Nephron (organoid): ENCODE measurements around the gene CCDC116.

Experiments
- H3K27ac Mint-ChIP-seq, 3 experiments: 2 replicates each; pipeline ENCODE4 v1.8.0; 2020; ENCODE audit warnings: mixed read lengths in 3 of 3, mild to moderate bottlenecking in 2 of 3, moderate library complexity in 1 of 3
- H3K27me3 Mint-ChIP-seq: 2 replicates; pipeline ENCODE4 v1.8.0; 2021; ENCODE audit warnings: low read depth, mild to moderate bottlenecking, moderate library complexity, mixed read lengths
- H3K36me3 Mint-ChIP-seq: 2 replicates; pipeline ENCODE4 v1.8.0; 2020; ENCODE audit warnings: low read depth, mixed read lengths
- H3K4me1 Mint-ChIP-seq: 2 replicates; pipeline ENCODE4 v1.8.0; 2020; ENCODE audit warnings: mixed read lengths
- H3K4me3 Mint-ChIP-seq, 3 experiments: 2 replicates each; pipeline ENCODE4 v1.8.0; 2020; ENCODE audit warnings: mild to moderate bottlenecking in 3 of 3, mixed read lengths in 3 of 3, moderate library complexity in 2 of 3
- H3K9me3 Mint-ChIP-seq: 2 replicates; pipeline ENCODE4 v1.8.0; 2020; ENCODE audit warnings: mixed read lengths
- TF ChIP-seq, protein P1 (sequence below), 3 experiments: fragments of 200-600 bp; sonication (generic); IDR thresholded peaks; one replicate each; pipeline ENCODE4 v1.5.0; 2021; ENCODE audit warnings: antibody characterized with exemption in 3 of 3; ENCODE audit not compliant: unreplicated experiment in 3 of 3

CCDC116 gene

DNA sequence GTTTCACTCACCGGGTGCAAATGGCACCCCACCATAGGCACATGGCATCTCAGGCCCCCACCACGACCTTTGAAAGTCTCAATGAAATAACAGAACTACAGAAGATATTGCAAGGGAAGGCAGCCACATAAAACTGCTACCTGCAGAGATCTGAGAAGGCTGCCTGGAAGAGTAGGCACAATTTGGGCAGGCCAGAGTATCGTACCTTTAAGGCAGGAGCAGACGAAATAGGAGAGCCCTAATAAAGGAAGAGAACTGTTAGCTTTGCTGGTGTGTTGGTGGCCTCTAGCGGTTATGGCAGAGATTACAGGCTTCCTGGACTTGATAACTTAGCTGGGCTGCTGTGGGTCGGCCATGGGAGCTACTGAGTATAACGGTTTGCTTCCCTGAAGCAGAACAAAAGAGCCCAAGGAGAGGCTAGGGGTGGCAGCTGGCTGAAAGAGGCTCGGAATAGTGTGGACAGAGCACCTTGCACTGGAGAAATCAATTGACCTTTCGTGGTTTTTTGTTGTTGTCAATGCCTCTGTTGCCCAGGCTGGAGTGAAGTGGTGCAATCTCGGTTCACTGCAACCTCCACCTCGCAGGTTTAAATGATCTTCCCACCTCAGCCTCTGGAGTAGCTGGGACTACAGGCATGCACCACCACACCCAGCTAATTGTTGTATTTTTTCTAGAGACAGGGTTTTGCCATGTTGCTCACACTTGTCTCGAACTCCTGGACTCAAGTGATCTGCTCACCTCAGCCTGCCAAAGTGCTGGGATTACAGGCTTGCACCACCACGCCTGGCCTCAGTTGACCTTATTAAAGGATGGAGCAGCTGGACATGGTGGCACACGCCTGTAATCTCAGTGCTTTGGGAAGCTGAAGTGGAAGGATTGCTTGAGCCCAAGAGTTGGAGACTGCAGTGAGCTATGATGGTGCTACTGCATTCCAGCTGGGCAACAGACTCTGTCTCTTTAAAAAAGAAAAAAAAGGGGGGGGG is 14.3 kb downstream of the CCDC116 start:
- H3K36me3 Mint-ChIP-seq = peaks cover 16% of the 10 kb centered on the region
- peak overlapping the region; percentile 69 to 82 (median 74) for H3K4me3 Mint-ChIP-seq
- peaks cover 30% of the 10 kb centered on the region for H3K4me1 Mint-ChIP-seq
- H3K9me3 Mint-ChIP-seq = no peaks in the 10 kb centered on the region
- TF ChIP-seq, protein P1, sequence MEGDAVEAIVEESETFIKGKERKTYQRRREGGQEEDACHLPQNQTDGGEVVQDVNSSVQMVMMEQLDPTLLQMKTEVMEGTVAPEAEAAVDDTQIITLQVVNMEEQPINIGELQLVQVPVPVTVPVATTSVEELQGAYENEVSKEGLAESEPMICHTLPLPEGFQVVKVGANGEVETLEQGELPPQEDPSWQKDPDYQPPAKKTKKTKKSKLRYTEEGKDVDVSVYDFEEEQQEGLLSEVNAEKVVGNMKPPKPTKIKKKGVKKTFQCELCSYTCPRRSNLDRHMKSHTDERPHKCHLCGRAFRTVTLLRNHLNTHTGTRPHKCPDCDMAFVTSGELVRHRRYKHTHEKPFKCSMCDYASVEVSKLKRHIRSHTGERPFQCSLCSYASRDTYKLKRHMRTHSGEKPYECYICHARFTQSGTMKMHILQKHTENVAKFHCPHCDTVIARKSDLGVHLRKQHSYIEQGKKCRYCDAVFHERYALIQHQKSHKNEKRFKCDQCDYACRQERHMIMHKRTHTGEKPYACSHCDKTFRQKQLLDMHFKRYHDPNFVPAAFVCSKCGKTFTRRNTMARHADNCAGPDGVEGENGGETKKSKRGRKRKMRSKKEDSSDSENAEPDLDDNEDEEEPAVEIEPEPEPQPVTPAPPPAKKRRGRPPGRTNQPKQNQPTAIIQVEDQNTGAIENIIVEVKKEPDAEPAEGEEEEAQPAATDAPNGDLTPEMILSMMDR (IDR thresholded peaks at IDR 0.05; ENCODE audit: unreplicated experiment in 3 of 3) = peak; percentile 79 to 92 (median 85)
- H3K27me3 Mint-ChIP-seq = no peaks in the 10 kb centered on the region
- H3K27ac Mint-ChIP-seq = peak overlapping the region in 1 of 3 experiments; percentile 73

DNA sequence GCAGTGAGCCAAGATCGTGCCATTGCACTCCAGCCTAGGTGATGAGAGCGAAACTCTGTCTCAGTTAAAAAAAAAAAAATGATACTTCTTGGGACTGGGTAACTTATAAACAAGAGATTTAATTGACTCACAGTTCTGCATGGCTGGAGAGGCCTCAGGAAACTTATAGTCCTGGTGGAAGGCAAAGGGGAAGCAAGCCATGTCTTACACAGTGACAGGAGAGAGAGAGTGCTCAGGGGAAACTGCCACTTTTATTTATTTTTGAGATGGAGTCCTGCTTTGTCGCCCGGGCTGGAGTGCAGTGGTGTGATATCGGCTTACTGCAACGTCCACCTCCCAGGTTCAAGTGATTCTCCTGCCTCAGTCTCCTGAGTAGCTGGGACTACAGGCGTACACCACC is 17.7 kb downstream of the CCDC116 start:
- Mint-ChIP-seq H3K9me3 (no peaks in the 10 kb centered on the region), H3K36me3 (peaks cover 13% of the 10 kb centered on the region), H3K4me1 (peaks cover 24% of the 10 kb centered on the region), H3K27me3 (no peaks in the 10 kb centered on the region), H3K27ac (no peak overlapping the region), H3K4me3 (peak overlapping the region; percentile 95 to 97 (median 96))
- TF ChIP-seq, protein P1 (IDR thresholded peaks at IDR 0.05; ENCODE audit: unreplicated experiment in 3 of 3) = no peak

DNA sequence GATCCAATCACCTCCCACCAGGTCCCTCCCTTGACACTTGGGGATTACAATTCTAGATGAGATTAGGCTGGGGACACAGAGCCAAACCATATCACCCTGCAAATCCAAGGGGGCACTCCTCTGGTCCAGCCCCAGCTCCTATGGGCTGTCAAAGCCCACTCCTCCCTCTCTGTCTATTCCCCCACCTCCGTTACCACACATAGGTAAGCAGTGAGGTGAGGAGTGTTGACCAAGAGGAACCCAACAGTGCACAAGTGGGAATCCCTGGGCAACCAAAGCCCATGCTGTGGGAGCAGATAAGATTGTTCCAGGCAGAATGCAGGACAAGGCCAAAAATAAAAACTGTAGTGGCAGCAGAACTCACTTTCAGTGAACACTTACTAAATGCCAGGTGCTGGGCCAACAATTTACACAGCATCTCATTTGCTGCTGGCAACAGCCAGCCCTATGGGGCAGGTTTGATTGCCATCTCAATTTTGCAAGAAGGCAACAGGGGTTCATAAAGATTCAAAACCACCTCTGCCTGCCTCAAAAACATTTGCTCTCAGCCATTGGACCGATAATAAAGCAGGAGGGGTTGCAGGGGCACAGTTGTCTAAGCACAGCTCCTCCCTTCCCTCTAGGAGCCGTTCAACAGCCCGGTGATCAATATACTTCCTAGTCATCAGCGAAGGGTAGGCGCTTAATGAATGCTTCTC is 18.4 kb downstream of the CCDC116 start:
- Mint-ChIP-seq H3K9me3 (no peaks in the 10 kb centered on the region), H3K27me3 (no peaks in the 10 kb centered on the region), H3K36me3 (peaks cover 13% of the 10 kb centered on the region), H3K4me1 (peaks cover 24% of the 10 kb centered on the region), H3K4me3 (peak overlapping the region; percentile 95 to 97 (median 96)), H3K27ac (peak overlapping the region; percentile 74 to 95 (median 87))
- TF ChIP-seq, protein P1 (IDR thresholded peaks at IDR 0.05; ENCODE audit: unreplicated experiment in 3 of 3) = no peak

DNA sequence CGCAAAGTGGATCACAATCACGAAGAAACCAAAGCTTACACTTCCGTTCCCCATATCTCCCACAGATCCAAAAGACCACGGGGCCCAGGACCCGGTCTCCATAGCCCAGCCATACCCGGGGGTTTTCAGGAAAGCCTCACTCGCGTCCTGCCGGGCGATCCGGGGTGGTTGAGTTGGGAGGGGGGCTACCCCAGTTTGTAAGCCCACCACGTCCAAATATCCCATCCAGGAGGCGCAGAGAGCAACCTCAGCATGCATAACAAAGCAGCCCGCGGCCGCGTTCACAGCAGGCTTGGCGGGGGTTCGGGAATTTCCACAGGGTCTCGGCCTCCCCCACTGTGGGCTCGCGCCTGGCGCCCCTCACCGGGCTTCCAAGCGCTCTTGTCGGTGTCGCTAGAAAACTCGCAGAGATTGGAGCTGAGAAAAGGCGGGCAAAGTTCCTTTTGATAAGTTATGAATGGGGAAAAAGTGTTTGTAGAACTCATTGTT is 19.0 kb downstream of the CCDC116 start:
- Mint-ChIP-seq H3K4me3 (peak overlapping the region; percentile 95 to 97 (median 96)), H3K36me3 (peaks cover 9% of the 10 kb centered on the region), H3K27me3 (peaks cover 3% of the 10 kb centered on the region), H3K27ac (peak overlapping the region; percentile 74 to 95 (median 87)), H3K4me1 (peaks cover 25% of the 10 kb centered on the region), H3K9me3 (no peaks in the 10 kb centered on the region)
- TF ChIP-seq, protein P1 (IDR thresholded peaks at IDR 0.05; ENCODE audit: unreplicated experiment in 3 of 3) = no peak

DNA sequence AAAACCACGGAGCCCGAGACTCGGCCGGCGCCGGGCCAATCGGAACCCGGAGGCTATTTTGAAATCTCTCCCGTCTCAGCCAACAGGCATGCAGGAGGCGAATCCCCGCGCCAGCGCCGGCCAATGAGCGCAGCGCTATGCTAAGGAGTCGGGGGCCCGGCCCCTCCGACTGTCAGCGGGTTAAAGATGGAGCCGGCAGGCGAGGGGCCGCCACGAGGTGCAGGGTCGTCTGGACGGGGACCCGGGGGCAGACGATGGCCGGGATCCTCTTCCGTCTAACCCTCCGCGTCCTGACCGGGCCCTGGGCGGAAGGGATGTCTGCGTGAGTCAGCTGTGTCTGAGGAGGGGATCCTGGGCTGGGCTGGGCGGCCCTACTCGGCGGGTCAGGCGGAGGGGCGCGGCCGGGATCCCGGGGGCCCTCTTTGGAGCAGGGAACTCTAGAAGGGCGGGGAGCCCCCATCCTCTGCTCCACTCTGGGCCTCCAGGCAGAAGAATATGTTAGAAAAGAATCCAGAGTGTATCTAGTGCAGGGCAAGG is 19.5 kb downstream of the CCDC116 start:
- Mint-ChIP-seq H3K27me3 (peaks cover 8% of the 10 kb centered on the region), H3K4me3 (peak overlapping the region; percentile 95 to 97 (median 96)), H3K27ac (peak overlapping the region; percentile 74 to 95 (median 87)), H3K4me1 (peaks cover 26% of the 10 kb centered on the region), H3K9me3 (no peaks in the 10 kb centered on the region), H3K36me3 (peaks cover 5% of the 10 kb centered on the region)
- TF ChIP-seq, protein P1 (IDR thresholded peaks at IDR 0.05; ENCODE audit: unreplicated experiment in 3 of 3) = no peak
